Liver (tissue), 9 donors: Measurements from ENCODE around the gene ACKR4. TPM values are rescaled to one million over a fixed set of nuclear protein-coding genes. Genes with fewer than 3 reads are reported as not detected.
A peak's percentile ranks its signal among the peaks of the same experiment; 100 is the strongest.
"Not testable (repeated sequence)": the region's sequence is repeated elsewhere in the genome, so short reads cannot be mapped to it uniquely, and the experiment has no call there.

Experiments
- DNase-seq: peaks from one replicate; pipeline ENCODE4 v3.0.0-alpha.2; 2017; ENCODE audit warnings: low spot score
- H3K27ac ChIP-seq, 2 donors: one replicate each; pipeline ENCODE4 v1.7.0; 2013; ENCODE audit warnings: inconsistent platforms in 2 of 2, low read length in 2 of 2, control low read depth in 1 of 2, low read depth in 1 of 2, mild to moderate bottlenecking in 1 of 2
- H3K27me3 ChIP-seq, 4 donors: one replicate each; pipeline versions ENCODE4 v1.6.1 to v1.7.0; 2013; ENCODE audit warnings: low read length in 3 of 4, inconsistent platforms in 1 of 4, mild to moderate bottlenecking in 1 of 4, moderate library complexity in 1 of 4; ENCODE audit not compliant: control insufficient read depth in 4 of 4, insufficient read depth in 4 of 4
- H3K36me3 ChIP-seq, 4 donors: one replicate each; pipeline versions ENCODE4 v1.6.1 to v1.7.0; 2013; ENCODE audit warnings: low read length in 3 of 4, mild to moderate bottlenecking in 3 of 4, low read depth in 1 of 4, moderate library complexity in 1 of 4; ENCODE audit not compliant: control insufficient read depth in 4 of 4, insufficient read depth in 3 of 4
- H3K4me1 ChIP-seq, 4 donors: one replicate each; pipeline versions ENCODE4 v1.6.1 to v1.7.0; 2013; ENCODE audit warnings: low read length in 3 of 4, mild to moderate bottlenecking in 3 of 4, moderate library complexity in 1 of 4; ENCODE audit not compliant: control insufficient read depth in 4 of 4, insufficient read depth in 4 of 4
- H3K4me3 ChIP-seq, 3 donors: one replicate each; pipeline versions ENCODE4 v1.6.1 to v1.7.0; 2013; ENCODE audit warnings: low read length in 3 of 3, control low read depth in 1 of 3, low read depth in 1 of 3, mild to moderate bottlenecking in 1 of 3
- H3K9ac ChIP-seq, 2 donors: one replicate each; pipeline ENCODE4 v1.7.0; 2013; ENCODE audit warnings: low read length in 2 of 2, mild to moderate bottlenecking in 2 of 2, moderate library complexity in 2 of 2, control low read depth in 1 of 2, low read depth in 1 of 2
- H3K9me3 ChIP-seq, 4 donors: one replicate each; pipeline versions ENCODE4 v1.6.1 to v1.7.0; 2013; ENCODE audit warnings: low read length in 3 of 4; ENCODE audit not compliant: control insufficient read depth in 4 of 4
- EGR1 ChIP-seq, 2 donors: IDR thresholded peaks; 2 replicates each; pipeline ENCODE4 v1.6.1; 2016 to 2018; ENCODE audit warnings: antibody characterized with exemption in 2 of 2, low read depth in 2 of 2
- FOXA1 ChIP-seq: IDR thresholded peaks from 2 replicates; pipeline ENCODE4 v1.6.1; 2016; ENCODE audit warnings: antibody characterized with exemption
- FOXA2 ChIP-seq: IDR thresholded peaks from 2 replicates; pipeline ENCODE4 v1.6.1; 2016; ENCODE audit warnings: antibody characterized with exemption
- GABPA ChIP-seq, 2 donors: IDR thresholded peaks in 1 of 2; conservative IDR thresholded peaks in 1 of 2; 2 replicates each; pipeline ENCODE4 v1.6.1; 2016; ENCODE audit warnings: antibody characterized with exemption in 2 of 2, mild to moderate bottlenecking in 1 of 2, moderate library complexity in 1 of 2
- HNF4A ChIP-seq, 2 donors: conservative IDR thresholded peaks; 2 replicates each; pipeline ENCODE4 v1.6.1; 2016; ENCODE audit warnings: antibody characterized with exemption in 2 of 2, mild to moderate bottlenecking in 2 of 2
- HNF4G ChIP-seq: IDR thresholded peaks from 2 replicates; pipeline ENCODE4 v1.6.1; 2016; ENCODE audit warnings: antibody characterized with exemption
- JUND ChIP-seq, 2 donors: IDR thresholded peaks; 2 replicates each; pipeline ENCODE4 v1.6.1; 2016; ENCODE audit warnings: antibody characterized with exemption in 2 of 2
- MAX ChIP-seq: IDR thresholded peaks from 2 replicates; pipeline ENCODE4 v1.6.1; 2016; ENCODE audit warnings: antibody characterized with exemption
- NR2F2 ChIP-seq: IDR thresholded peaks from 2 replicates; pipeline ENCODE4 v1.6.1; 2016; ENCODE audit warnings: antibody characterized with exemption
- RAD21 ChIP-seq, 2 donors: IDR thresholded peaks; 2 replicates each; pipeline ENCODE4 v1.6.1; 2016; ENCODE audit warnings: antibody characterized with exemption in 2 of 2, mild to moderate bottlenecking in 2 of 2
- RXRA ChIP-seq, 2 donors: IDR thresholded peaks; 2 replicates each; pipeline ENCODE4 v1.6.1; 2017 to 2018; ENCODE audit warnings: antibody characterized with exemption in 2 of 2, mild to moderate bottlenecking in 1 of 2
- SP1 ChIP-seq: IDR thresholded peaks from 2 replicates; pipeline ENCODE4 v1.6.1; 2018; ENCODE audit warnings: antibody characterized with exemption, mild to moderate bottlenecking
- TAF1 ChIP-seq: conservative IDR thresholded peaks from 2 replicates; pipeline ENCODE4 v1.6.1; 2016; ENCODE audit warnings: antibody characterized with exemption, mild to moderate bottlenecking
- YY1 ChIP-seq: IDR thresholded peaks from 2 replicates; pipeline ENCODE4 v1.6.1; 2016; ENCODE audit warnings: antibody characterized with exemption, mild to moderate bottlenecking
- WGBS: extraction: QIAGEN DNeasy Blood & Tissue Kit; methylation state at CpG from one replicate; pipeline ENCODE4 v1.1.7; 2013; 5-methylcytosine and 5-hydroxymethylcytosine counted together
- polyA plus RNA-seq, 2 donors: library from polyadenylated mRNA; stranded (reverse) in 1 of 2; unstranded in 1 of 2; fragments of 200-250 nt in 1 of 2; fragments of >200 nt in 1 of 2; fragmentation: Nextera tagmentation in 1 of 2; extraction: Ambion mirVana in 1 of 2; gene quantifications; one replicate each; pipeline versions ENCODE4 v1.2.1 to v1.2.3, GENCODE V29; 2013 to 2015
- total RNA-seq, 2 donors: library from RNA; depleted of rRNA; stranded (reverse); fragments of >200 nt; gene quantifications; one replicate each; pipeline ENCODE4 v1.2.3, GENCODE V29; 2014
- TF ChIP-seq, protein P1 (sequence below): IDR thresholded peaks from 2 replicates; pipeline ENCODE4 v1.6.1; 2016; ENCODE audit warnings: antibody characterized with exemption
- TF ChIP-seq, protein P2 (sequence below): IDR thresholded peaks from 2 replicates; pipeline ENCODE4 v1.6.1; 2016; ENCODE audit warnings: antibody characterized with exemption, mild to moderate bottlenecking
- TF ChIP-seq, protein P3 (sequence below): IDR thresholded peaks from 2 replicates; pipeline ENCODE4 v1.6.1; 2016; ENCODE audit warnings: antibody characterized with exemption
- TF ChIP-seq, protein P4 (sequence below): fragments of 150-350 bp; IDR thresholded peaks from 2 replicates; pipeline ENCODE4 v1.5.1; 2017; ENCODE audit warnings: improper control_type of control experiment, low read depth, low read length; ENCODE audit not compliant: missing input control
- donor health status: healthy.
- donor health status: healthy.
- donor health status: healthy.
- donor health status: healthy.
- donor health status: healthy.

ACKR4 gene
- total and polyA plus RNA-seq, 4 donors: 0.21 to 0.71 (median 0.31) TPM

DNA sequence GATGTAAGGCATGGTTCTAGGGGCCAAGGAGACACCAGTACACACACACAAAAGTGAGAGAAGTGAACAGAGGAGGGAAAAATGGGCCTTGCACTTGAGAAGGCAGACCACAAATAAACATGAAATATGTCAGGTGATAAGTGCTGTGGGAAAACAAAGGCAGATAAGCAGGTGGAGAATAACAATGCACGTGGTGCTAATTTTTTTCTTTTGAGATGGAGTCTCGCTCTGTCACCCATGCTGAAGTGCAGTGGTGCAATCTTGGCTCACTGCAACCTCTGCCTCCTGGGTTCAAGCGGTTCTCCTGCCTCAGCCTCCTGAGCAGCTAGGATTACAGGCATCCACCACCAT lies 41.1 kb upstream of the ACKR4 start:
- WGBS: 93% methylated on average over 3 of the region's 3 CpGs
- H3K36me3 ChIP-seq: peaks cover 4 to 34% (median 27%) of the 10 kb centered on the region in 4 donors
- not testable (repeated sequence) for H3K4me3 ChIP-seq, H3K4me1 ChIP-seq, H3K27me3 ChIP-seq, DNase-seq, H3K9ac ChIP-seq, H3K27ac ChIP-seq, H3K9me3 ChIP-seq

DNA sequence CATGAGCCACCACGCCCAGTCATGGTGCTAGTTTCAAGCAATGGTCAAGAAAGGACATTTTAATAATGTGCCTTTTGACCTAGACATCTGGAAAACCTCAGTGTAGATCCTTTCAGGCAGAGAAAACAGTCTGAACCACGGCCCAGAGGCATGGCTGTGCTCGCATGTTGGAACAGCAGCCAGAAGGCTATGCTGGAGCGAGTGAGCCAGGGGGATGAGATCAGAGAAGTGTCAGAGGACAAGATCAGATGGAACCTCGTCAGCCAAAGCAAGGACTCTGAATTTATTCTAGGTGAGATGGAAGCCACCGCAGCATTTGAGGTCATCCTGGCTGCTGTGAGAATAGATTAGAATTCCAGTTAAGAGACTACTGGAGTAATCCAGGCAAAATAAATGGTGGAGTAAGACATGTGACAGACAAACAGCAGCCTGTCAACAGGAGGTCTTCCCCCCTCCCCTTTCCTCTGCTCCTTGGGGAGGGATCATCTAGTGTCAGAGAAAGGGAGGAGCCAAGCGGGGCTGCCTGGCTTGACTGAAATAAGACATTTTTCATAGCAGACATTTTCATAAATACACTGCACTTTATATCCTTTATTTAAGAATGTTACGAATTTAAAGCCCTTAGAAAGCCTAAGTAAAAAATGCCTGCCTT lies 40.4 kb upstream of the ACKR4 start:
- H3K9me3 ChIP-seq: no peaks in the 10 kb centered on the region
- TF ChIP-seq FOXA1 (no peak), NR2F2 (peak; percentile 16)
- H3K4me3 ChIP-seq: no peak overlapping the region
- peaks cover 0 to 7% (median 0%) of the 10 kb centered on the region in 4 donors for H3K4me1 ChIP-seq
- no peak overlapping the region for H3K9ac ChIP-seq
- no peak overlapping the region for H3K27ac ChIP-seq
- 85% methylated on average over 8 of the region's 8 CpGs for WGBS
- peaks cover 4 to 39% (median 28%) of the 10 kb centered on the region in 4 donors for H3K36me3 ChIP-seq
- no peaks in the 10 kb centered on the region for H3K27me3 ChIP-seq
- no peak for DNase-seq

- 88% methylated on average over 4 of the region's 4 CpGs for WGBS
- H3K9ac ChIP-seq: no peak overlapping the region
- peaks cover 4 to 51% (median 33%) of the 10 kb centered on the region in 4 donors for H3K36me3 ChIP-seq
- H3K4me3 ChIP-seq: no peak overlapping the region
- H3K9me3 ChIP-seq: no peaks in the 10 kb centered on the region
- no peak overlapping the region for H3K27ac ChIP-seq
- no peaks in the 10 kb centered on the region for H3K27me3 ChIP-seq
- TF ChIP-seq HNF4A (conservative IDR thresholded peaks at IDR 0.05): no peak
- no peak for TF ChIP-seq MAX
- TF ChIP-seq NR2F2: no peak
- no peak for TF ChIP-seq JUND (IDR thresholded peaks at IDR 0.05)
- TF ChIP-seq, protein P1, sequence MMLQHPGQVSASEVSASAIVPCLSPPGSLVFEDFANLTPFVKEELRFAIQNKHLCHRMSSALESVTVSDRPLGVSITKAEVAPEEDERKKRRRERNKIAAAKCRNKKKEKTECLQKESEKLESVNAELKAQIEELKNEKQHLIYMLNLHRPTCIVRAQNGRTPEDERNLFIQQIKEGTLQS: no peak
- no peak for TF ChIP-seq GABPA (IDR thresholded peaks at IDR 0.05 in 1 of 2, conservative IDR thresholded peaks at IDR 0.05 in 1 of 2)
- no peak for TF ChIP-seq YY1
- no peak for TF ChIP-seq EGR1 (IDR thresholded peaks at IDR 0.05; ENCODE audit: low read depth in 2 of 2)
- no peak for TF ChIP-seq HNF4G
- TF ChIP-seq FOXA2: no peak
- TF ChIP-seq, protein P2, sequence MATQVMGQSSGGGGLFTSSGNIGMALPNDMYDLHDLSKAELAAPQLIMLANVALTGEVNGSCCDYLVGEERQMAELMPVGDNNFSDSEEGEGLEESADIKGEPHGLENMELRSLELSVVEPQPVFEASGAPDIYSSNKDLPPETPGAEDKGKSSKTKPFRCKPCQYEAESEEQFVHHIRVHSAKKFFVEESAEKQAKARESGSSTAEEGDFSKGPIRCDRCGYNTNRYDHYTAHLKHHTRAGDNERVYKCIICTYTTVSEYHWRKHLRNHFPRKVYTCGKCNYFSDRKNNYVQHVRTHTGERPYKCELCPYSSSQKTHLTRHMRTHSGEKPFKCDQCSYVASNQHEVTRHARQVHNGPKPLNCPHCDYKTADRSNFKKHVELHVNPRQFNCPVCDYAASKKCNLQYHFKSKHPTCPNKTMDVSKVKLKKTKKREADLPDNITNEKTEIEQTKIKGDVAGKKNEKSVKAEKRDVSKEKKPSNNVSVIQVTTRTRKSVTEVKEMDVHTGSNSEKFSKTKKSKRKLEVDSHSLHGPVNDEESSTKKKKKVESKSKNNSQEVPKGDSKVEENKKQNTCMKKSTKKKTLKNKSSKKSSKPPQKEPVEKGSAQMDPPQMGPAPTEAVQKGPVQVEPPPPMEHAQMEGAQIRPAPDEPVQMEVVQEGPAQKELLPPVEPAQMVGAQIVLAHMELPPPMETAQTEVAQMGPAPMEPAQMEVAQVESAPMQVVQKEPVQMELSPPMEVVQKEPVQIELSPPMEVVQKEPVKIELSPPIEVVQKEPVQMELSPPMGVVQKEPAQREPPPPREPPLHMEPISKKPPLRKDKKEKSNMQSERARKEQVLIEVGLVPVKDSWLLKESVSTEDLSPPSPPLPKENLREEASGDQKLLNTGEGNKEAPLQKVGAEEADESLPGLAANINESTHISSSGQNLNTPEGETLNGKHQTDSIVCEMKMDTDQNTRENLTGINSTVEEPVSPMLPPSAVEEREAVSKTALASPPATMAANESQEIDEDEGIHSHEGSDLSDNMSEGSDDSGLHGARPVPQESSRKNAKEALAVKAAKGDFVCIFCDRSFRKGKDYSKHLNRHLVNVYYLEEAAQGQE: no peak
- no peak for TF ChIP-seq RXRA (IDR thresholded peaks at IDR 0.05)
- TF ChIP-seq, protein P3, sequence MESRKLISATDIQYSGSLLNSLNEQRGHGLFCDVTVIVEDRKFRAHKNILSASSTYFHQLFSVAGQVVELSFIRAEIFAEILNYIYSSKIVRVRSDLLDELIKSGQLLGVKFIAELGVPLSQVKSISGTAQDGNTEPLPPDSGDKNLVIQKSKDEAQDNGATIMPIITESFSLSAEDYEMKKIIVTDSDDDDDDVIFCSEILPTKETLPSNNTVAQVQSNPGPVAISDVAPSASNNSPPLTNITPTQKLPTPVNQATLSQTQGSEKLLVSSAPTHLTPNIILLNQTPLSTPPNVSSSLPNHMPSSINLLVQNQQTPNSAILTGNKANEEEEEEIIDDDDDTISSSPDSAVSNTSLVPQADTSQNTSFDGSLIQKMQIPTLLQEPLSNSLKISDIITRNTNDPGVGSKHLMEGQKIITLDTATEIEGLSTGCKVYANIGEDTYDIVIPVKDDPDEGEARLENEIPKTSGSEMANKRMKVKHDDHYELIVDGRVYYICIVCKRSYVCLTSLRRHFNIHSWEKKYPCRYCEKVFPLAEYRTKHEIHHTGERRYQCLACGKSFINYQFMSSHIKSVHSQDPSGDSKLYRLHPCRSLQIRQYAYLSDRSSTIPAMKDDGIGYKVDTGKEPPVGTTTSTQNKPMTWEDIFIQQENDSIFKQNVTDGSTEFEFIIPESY: no peak
- TF ChIP-seq RAD21 (IDR thresholded peaks at IDR 0.05): no peak
- TF ChIP-seq, protein P4, sequence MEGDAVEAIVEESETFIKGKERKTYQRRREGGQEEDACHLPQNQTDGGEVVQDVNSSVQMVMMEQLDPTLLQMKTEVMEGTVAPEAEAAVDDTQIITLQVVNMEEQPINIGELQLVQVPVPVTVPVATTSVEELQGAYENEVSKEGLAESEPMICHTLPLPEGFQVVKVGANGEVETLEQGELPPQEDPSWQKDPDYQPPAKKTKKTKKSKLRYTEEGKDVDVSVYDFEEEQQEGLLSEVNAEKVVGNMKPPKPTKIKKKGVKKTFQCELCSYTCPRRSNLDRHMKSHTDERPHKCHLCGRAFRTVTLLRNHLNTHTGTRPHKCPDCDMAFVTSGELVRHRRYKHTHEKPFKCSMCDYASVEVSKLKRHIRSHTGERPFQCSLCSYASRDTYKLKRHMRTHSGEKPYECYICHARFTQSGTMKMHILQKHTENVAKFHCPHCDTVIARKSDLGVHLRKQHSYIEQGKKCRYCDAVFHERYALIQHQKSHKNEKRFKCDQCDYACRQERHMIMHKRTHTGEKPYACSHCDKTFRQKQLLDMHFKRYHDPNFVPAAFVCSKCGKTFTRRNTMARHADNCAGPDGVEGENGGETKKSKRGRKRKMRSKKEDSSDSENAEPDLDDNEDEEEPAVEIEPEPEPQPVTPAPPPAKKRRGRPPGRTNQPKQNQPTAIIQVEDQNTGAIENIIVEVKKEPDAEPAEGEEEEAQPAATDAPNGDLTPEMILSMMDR: no peak
- no peak for TF ChIP-seq TAF1
- TF ChIP-seq FOXA1: no peak
- no peak for TF ChIP-seq SP1
- peaks cover 0 to under 1% (median 0%) of the 10 kb centered on the region in 4 donors for H3K4me1 ChIP-seq
- no peak for DNase-seq
Observed at GRCh38 chr3:132561003-132561402, 36.1 kb upstream of the ACKR4 start.
